Stimulated activated CD4-positive, alpha-beta T cell treated with anti-CD3 and anti-CD28 coated beads, Interleukin-4, amount 100 ng/mL, for 4 hours (primary cell): ENCODE measurements around the gene MYO5C.

Experiments used
- DNase-seq, 2 experiments: peaks; one replicate each; pipeline ENCODE4 v3.0.0-alpha.2; 2020

MYO5C gene

DNA sequence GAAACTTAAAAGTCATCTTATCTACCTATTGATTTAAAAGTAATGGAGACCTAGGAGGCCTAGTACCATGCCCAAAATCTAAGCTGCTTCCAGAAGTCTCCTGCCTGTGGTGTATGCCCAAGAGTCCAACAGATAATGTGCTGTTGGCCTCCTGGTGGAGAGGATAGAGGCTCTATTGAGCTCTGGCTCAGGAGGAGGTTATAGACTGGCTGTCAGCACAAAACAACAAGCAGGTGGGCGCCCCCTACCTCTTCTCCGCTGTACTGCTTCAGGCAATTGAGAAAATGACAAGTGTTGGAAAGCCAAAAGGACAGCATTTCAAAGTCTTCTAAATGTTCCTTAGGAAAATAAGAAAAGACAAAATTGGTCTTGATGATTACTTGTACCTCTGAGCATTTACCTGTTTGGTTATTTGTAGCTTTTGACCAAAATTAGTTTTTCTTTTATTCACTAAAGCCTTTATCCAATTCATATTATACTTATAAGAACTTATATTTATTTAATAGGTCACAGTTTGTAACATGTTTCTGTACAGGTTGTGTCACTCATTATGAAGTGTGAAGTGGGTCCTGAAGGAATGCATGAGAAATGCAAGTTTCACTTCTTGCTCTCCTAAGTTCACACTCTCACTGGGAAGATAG is 87.2 kb downstream of the MYO5C start:
- peak; percentile 49 to 67 for DNase-seq

DNA sequence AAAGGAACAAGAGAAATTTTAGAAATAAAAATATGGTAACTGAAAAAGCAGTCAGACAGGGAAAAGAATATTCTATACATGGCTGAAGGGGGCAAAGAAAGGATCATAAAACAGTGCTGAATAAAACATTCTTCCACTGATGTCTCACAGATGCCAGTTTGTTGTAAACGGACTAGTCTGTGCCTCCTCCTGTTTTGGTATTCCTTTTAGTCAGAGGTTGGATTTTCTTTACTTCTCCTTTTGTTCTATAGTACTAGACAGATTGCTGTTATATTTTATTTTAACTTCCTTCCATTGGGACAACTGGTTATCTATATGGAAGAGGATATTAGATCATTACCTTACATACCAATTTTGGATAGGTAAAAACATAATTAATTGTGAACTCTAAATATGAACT is 88.4 kb downstream of the MYO5C start:
- no peak for DNase-seq

DNA sequence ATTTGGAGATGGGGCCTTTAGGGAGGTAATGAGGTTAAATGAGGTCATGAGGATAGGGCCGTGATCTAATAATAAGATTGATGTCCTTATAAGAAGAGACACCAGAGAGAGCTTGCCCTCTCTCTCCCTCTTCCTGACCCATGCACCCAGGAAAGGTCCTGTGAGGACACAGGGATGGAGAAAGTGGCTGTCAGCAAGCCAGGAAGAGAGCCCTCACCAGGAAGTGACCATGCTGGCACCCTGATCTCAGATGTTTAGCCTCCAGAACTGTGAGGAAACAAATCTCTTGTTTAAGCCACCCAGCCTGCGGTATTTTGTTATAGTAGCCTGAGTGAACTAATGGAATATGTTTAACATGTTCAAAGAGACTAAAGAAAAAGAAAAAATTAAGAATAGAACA is 89.2 kb downstream of the MYO5C start:
- no peak for DNase-seq

DNA sequence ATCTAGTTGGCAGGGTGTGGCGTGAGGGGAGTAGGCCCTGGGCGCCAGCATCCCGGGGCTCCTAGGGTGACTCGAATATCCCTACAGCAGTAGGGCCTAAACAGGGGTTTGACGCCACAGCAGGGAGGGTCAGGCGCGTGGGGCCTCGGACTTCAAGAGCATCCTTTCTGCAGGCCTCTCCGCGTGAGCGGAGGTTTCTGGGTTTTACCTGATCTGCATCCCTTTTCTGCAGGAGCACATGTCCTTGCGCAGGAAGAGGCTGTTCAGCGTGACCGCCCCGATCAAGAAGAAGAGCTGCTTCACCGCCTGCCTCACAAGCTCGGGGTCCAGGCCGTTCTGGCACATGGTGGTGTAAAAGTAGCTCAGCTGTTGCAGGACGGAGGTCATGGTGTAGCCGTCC is 90.9 kb downstream of the MYO5C start:
- DNase-seq: no peak

DNA sequence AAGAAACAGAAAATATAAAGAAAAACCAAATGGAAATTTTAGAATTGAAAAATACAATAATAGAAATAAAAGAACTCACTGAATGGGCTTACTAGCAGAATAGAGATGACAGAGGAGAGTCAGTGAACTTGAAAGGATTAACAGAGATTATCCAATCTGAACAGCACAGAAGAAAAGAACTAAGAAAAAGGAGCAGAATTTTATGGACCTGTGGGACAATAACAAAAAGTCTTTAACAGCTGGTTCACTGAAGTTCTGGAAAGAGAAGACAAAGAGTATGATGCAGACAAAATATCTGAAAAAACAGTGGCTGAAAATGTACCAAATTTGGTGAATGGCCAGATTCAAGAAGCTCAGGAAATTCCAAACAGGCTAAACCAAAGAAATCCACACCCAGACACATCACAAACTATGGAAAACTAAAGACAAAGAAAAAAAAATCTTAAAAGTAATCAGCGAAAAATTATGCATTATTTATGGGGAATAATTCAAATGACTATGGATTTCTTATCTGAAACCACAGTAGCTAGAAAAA is 94.7 kb downstream of the MYO5C start:
- DNase-seq: no peak

DNA sequence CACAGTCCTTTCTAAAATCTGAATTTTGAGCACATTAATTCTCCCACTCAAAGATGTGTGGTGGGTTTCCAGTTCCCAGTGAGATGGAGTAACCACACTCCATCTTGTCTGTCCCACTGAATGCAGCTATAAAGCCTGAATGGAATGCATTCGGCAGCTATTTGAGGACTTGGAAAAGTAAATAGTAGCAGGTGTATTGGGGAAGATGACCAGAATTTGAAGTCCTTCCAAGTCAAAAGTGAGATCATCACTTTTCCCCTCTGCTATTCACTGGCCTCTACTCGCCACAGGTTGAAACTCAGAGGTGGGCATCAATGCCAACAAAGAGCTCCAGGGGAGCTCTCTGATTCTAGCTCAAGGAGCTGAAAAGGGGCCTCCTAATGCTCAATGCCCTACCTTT is 96.3 kb downstream of the MYO5C start:
- DNase-seq: no peak

DNA sequence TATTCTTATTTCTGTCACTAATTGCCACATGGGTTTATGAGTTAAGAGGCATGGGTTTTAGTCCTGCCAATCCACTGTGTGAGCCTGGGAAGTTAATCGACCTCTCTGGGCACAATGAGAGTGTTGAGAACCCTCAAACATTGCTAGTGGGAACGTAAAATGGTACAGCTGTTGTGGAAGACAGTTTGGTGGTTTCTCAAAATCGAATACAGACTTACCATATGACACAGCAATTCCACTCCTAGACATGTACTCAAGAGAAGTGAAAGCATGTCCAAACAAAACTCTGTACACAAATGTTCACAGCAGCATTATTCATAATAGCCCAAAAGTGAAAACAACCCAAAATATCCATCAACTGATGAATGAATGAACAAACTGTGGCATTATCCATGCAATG is 98.7 kb downstream of the MYO5C start:
- no peak for DNase-seq

DNA sequence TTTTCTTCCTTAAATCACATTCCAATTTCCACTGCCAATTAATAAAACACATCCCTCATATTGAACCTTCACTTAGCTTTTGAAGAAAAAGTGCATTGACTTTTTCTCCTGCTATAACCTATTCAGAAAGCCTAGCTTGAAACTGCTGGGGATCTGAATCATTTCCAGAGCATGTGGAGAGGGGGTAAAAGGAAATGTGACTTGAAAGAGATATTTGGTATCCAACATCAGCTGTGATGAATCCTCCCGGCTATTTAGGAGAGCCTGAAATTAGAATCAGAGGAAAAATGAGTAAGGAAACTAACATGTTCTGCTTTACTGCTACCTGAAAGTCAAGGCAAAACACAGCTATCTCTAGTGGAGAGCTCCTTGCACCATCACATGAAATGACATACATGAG is 101.8 kb downstream of the MYO5C start:
- DNase-seq: no peak

DNA sequence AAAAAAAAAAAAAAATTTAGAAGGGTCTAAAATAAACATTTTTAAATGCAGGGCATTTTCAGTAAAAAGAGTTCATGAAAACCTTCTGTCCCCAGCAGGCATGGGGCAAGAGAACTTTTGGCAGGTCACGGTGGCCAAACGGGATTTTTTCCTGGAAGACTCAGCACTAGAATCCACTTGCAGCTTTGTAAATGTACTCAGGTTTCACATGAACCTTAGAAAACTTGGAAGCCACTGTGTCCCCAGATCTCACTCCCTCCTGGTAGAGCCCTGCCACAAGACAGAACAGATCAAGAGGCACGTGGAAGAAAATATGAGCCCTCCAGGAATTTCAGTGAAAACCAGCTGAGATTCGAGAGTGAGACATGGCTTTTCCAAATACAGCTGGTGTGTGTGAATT is 102.3 kb downstream of the MYO5C start:
- no peak for DNase-seq

DNA sequence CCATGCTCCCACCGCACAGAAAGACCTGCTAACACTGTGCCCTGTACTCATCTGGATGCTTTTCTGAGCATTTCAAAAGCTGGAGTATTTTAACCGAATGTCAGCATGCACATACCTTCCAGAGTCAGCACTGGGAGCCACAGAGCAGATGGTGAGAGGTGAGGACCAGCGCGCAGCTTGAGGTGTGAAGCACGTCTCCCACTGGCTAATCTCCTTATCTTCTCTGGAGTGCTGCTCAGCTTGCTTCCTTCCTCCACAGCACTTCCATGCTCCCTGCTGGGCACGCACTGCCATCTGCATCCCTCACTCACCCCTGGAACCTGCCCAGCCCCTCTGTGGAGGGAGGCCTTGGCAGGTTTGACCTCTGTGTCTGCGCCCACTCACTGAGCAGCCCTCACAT is 104.4 kb downstream of the MYO5C start, which contains the start of gene GNB5:
GNB5 (minus strand) TSS at position 186 of the 400 bp plus-strand sequence. CDS start 6,716 bp downstream, outside the sequence.
- DNase-seq: no peak

DNA sequence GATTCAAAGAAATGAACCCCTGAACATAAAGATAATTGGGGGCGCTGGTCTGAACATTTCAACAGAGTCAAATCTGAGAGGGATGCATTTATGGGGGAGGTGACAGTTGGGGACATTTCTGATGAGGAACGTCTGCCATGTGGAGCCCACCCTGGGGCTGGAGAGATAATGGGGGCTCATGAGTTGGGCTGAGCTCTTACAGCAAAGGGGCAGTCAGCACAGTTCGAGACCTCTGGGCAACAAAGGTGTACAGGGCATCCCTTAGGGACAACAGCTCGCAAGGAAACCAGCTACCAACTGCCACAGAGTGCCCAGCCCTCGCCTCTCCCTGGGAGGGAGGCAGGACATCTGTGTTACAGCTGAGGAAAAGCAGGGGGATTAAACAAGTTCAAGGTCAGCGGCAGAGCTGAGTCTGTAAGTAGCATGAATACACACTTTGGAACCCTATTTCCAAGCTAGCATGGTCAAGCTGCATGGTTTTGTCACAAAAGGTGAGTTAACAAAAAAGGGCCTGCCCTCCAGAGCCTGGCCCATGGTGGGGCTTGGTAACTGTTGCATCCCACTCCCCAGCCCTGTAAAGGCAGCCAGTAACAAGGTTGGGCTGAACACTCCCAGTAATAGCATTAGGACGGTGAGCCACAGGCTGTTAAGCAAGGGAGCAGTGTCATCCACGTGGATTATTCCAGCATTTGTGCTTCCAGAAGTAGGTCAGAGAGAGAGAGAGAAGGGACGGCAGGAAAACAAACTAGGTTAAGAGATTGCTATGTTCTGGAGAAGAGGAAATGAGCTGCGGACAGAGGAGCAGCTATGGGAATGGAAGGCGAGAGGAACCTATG is 108.7 kb downstream of the MYO5C start:
- DNase-seq: no peak

DNA sequence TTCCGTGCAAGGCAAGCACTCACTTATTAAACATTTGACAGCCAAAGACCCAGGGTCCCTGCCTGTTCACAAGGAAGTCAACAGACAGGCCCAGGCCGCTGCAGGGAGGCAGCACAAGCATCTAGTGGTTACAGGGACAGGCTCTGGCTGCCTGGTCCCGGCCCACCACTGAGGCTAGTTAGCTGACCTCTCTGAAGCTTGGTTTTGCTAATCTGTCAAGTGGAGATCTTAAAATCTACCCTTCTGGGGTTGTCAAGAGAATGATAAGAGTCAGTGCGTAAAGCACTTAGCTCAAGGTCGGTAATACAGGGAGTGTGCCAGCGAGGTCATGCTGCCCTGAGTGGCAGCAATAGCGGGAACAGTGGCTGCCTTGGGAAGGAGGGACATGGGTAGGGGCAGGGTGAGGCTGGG is 110.4 kb downstream of the MYO5C start:
- DNase-seq: no peak

DNA sequence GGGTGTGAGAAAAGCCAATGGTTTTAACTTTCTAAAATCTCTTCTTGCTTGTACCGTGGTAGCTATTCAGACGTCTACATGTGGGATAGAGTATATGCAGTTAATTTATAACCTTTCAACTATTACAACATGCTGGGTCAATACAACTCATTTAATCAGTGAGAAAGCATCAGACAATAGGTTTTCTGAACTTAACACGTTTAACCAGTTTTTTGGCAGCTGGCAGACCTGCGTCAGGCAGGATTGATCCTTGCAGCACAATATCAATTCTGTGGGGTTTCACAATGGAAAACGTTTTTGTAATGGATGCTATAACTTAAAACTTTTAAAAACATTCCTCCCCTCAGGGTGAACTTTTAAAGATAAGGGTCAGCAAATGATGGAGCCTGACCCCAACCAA is 110.9 kb downstream of the MYO5C start:
- no peak for DNase-seq

DNA sequence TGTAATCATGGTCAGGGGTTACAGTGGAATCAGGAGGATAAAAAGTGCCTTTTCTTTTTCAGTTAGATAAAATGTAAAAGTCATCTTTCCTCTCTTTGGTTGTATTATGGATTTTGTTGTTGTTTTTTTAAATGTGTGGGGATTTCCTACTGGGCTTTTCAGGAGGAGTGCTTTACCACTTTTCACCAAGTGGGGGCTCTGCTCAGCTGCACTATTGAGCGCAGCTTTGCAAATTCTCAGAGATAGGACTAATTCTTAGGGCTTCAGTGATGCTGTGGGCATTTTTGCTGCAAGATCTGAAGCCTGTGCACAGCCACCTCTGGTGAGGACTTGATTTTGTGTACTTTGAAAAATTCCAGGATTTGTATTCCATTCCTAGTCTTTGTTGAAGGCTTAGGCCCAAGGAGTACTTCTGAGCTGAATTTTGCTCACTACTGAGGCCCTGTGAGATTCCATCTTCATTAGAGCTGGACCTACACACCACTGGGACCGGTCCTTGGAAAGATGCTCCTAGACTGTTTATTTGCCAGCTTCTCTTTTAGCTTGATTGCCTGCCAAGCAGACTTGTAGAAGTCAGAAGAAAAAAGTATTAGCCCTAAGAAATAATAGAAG is 111.9 kb downstream of the MYO5C start:
- DNase-seq: no peak

DNA sequence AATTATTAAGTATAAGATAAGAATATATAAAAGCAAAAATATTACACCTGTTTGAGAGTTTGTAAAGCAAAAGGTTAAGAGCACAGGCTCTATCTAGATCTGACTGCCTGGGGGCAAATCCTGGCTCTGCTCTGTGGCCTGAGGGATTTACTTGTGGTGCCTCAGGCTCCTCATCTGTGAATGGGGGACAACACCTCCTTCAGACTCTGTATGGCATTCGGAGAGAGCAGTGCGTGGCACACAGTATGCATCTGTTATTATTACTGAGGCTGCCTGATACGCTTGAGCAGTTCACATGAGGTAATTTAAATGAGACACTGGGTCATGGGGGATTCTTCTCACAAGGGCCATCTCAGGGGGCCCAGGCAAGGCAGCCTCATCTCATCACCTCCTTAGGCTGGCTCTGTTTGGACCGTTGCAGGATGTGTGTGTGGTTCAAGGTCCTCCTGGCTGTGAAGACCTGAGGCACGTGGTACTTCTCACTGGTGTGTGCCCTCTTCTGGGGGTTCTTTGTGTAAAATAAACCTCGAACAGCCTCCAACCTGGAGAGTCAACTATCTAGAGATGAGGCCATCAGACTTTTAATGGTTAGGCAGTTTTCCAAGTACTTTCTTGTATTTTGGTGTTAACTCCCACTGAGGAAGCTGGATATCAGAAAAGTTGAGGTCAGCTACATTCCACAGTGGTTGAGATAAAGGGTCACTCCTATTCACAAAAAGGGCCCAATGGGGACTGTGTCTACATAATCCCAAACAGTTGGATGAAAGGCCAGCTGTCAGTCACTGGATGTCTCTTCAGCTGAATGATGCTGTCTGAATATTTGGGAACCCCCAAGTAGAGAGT is 113.4 kb downstream of the MYO5C start:
- DNase-seq: no peak

DNA sequence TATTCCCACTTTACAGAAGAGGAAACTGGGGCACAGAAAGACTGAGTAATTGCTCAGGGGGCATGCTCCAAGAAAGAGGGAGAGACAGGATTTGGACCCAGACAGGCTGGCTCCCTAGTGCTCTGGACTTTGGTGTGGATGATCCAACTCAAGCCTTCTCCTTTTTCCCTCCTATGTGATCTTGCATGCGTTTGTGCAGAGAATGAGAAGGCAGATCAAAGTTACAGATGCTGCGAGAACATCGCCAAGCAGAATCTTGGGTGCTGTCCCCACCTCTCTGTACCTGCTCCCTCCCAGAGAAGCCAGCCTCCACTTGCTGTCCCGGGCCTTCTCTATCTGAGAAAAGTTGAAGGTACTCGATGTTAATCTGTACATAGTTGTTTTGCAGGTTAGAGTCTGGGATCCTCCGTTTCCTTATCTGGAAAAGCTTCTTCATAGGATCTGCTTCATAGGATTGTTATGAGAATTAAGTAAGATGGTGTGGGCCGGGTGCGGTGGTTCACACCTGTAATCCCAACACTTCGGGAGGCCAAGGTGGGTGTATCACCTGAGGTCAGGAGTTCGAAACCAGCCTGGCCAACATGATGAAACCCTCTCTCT is 114.7 kb downstream of the MYO5C start:
- DNase-seq: no peak

DNA sequence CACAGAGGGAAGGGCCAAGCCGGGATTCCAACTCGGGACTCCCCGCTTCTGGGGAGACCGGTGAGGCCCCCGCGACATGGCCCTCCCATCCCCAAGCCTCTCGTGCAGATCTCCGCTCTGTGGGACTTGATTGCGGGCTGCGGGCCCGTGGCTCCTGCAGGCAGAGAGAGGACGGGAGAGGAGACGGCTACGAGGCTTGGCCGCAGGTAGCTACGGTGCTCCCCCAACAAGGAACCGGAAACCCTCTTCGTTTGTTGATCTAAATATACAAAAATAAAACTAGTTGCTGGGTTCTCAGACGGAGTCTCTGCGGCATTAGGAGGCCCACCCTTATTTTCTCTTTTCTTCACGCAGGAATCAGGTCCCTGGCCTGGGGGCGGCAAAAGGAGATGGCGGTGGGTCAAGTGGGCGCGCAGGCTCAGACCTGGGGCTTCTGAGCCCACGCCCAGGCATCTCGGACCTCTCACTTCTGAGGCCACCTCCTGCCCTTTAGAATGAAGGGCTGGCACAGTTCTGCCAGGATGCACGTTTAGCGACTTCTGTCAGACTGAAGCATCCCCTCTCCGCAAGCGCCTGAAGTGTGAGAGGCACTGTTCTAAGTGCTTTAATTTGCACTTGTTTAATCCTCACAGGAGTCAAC is 115.3 kb downstream of the MYO5C start:
- DNase-seq: peak in 1 of 2 experiments; percentile 14

DNA sequence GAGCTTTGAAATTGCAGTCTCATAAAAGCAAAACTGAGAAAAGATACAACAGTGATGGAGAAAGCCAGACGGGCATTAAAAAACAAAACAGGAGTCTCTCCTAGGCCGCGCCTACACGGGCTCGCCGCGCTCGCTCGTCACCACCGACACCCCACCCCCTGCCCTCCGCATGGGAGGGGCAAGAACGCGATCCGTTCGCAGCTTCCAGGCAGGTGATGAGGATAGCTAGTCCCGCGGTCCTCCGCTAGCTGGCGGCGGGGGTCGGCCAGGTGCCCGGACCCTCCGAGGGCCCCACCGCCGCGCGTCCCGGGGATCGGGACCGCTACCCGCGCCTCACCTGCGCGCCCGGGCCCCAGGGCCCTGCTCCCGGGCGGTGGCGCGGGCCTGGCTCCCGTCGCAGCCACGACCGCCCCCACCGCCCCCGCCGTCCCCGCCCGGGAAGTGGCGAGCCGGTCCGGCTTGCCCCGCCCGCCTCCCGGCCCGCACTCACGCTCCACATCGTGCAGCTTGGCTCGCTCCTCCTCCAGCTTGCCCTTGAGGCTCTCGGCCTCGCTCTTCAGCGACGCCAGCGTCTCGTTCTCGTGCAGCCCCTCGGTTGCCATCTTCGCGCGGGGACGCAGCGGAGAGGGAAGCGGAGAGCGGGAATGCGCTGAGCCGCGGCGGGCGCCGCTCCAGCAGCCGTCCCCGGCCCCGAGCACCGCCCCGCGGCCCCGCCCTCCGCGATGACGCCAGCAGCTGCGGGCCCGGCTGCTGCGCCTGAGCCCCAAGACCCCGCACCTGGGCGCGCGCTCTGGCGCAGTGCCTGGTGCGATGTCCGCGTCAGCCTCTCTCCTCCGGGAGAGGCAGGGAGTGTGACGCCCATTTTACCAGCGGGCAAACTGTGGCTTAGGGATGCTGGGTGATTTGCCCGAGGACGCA is 116.1 kb downstream of the MYO5C start:
- DNase-seq: peak; percentile 83 to 86

DNA sequence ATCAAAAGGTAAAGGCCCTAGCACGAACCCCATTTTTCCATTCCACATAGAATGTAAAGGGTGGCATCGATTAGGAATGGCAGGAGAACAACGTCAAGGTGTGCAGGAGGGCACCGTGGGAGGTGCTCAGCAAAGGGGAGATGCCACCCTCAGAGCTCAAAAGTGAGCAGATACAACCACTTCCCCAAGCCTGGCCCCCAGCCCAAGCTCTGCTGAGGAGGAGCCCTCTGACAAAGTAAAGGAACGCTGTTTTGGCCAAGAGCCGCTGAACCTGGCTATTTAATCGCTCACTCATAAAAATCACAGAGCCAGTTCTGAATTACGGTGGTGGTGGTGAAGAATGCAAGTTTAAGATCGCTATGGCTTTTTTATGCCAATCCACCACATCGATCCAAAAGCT is 116.8 kb downstream of the MYO5C start:
- DNase-seq: no peak

DNA sequence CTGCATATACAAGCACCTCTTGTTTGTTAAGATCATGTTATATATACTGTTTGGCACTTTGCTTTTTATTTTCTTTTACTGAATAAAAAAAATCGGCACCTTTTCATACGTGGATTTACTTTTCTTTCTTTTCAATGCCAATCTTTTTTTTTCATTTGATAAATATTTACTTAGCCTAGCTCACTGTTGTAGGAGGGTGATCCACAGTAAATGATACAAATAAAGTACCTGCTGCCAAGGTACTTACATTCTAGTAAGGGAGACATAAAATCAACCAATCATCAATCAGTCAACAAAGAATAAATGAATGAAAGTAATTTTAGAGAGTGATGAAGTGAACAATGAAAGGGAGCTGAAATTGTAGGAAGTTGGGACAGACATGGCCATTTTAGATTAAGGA is 122.7 kb downstream of the MYO5C start:
- no peak for DNase-seq

DNA sequence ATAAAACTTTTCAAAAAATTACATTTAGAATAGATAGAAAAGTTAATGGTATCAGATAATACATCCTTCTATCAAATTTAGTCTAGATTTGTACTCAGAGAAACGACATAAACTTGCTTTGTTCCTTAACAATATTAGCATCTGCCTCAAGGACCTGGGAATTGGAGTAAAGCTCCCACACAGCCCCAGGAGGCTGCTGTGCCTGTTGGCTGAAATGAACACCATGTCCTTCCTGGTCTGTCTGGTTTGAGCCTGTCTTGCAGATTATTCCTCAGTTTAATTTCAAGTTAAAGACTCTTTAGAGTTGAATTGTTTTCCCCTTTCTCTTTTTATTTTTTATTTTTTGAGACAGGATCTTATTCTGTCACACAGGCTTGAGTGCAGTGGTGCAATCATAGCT is 123.8 kb downstream of the MYO5C start:
- DNase-seq: no peak
